Cardiac septum (tissue), 1 donor: ENCODE data around the gene IGSF23. TPM values are rescaled to one million over a fixed set of nuclear protein-coding genes. Genes with fewer than 3 reads are reported as not detected.

ENCODE experiments used
- DNase-seq: peaks from one replicate; pipeline ENCODE4 v3.0.0-alpha.2; 2020; ENCODE audit warnings: low spot score
- intact Hi-C: fragments of 100-400 bp; cut with DNase I; formaldehyde crosslinking; loops from one replicate; pipeline ENCODE4 v1.14.0; 2022
- total RNA-seq: library from RNA; stranded (reverse); fragmentation: NEBNext Ultra II Directional; extraction: Animal tissue kit (Norgen Biotek cat#: 25700); gene quantifications from one replicate; pipeline ENCODE4 v1.2.1, GENCODE V29; 2021
- donor health status: DM: no; HTN: no; CAD: no.

The IGSF23 gene
- total RNA-seq, 1 donor from 2014 or later: not detected

GRCh38 chr19:44634785-44635184, 21.4 kb downstream of the IGSF23 start:
- no peak for DNase-seq
- intact Hi-C loops: no loop called here

GRCh38 chr19:44635581-44636438, 22.4 kb downstream of the IGSF23 start:
- no peak for DNase-seq

GRCh38 chr19:44636439-44637389, 23.4 kb downstream of the IGSF23 start:
- no peak for DNase-seq
- intact Hi-C loops: no loop called here

More at GRCh38 chr19:44635581-44636438, 22.4 kb downstream of the IGSF23 start:
- intact Hi-C loops: no loop called here

- intact Hi-C loops: no loop called here
- no peak for DNase-seq
Measured at GRCh38 chr19:44637390-44637764, 24.0 kb downstream of the IGSF23 start.

- intact Hi-C loops: no loop called here
- no peak for DNase-seq
Measured at GRCh38 chr19:44640518-44640917, 27.2 kb downstream of the IGSF23 start.

- DNase-seq: no peak
- intact Hi-C loops: no loop called here
Measured at GRCh38 chr19:44641501-44642265, 28.3 kb downstream of the IGSF23 start.

- no peak for DNase-seq
- intact Hi-C loops: no loop called here
Measured at GRCh38 chr19:44642377-44642776, 29.0 kb downstream of the IGSF23 start.

GRCh38 chr19:44643605-44644401, 30.4 kb downstream of the IGSF23 start, which contains the start of gene PVR:
PVR (plus strand) TSS chr19:44643910; CDS start chr19:44644097, 187 bp downstream.
- DNase-seq: peak; percentile 86
- intact Hi-C loops: no loop called here

- intact Hi-C loops: no loop called here
- DNase-seq: no peak
Measured at GRCh38 chr19:44644402-44645016, 31.1 kb downstream of the IGSF23 start.

GRCh38 chr19:44645407-44646048, 32.2 kb downstream of the IGSF23 start:
- intact Hi-C loops: no loop called here
- DNase-seq: no peak

GRCh38 chr19:44646049-44646416, 32.7 kb downstream of the IGSF23 start:
- intact Hi-C loops: no loop called here
- no peak for DNase-seq

- intact Hi-C loops: no loop called here
- no peak for DNase-seq
Measured at GRCh38 chr19:44647144-44647543, 33.8 kb downstream of the IGSF23 start.

GRCh38 chr19:44648631-44649251, 35.4 kb downstream of the IGSF23 start:
- no peak for DNase-seq
- intact Hi-C loops: no loop called here

- no peak for DNase-seq
- intact Hi-C loops: no loop called here
Measured at GRCh38 chr19:44649578-44650145, 36.3 kb downstream of the IGSF23 start.

- intact Hi-C loops: no loop called here
- no peak for DNase-seq
Measured at GRCh38 chr19:44653343-44653742, 40.0 kb downstream of the IGSF23 start.

GRCh38 chr19:44653977-44654774, 40.8 kb downstream of the IGSF23 start:
- intact Hi-C loops: no loop called here
- DNase-seq: peak; percentile 92
